HCT116 (cell line): ENCODE results near the gene MCAM. TPM values are rescaled to one million over a fixed set of nuclear protein-coding genes. Genes with fewer than 3 reads are reported as not detected.

ENCODE experiments used
- ATAC-seq: fragments of 200-7000 bp; cut with Tn5 transposase; 2 replicates; pipeline ENCODE4 v1.9.1; 2020; ENCODE audit warnings: mild to moderate bottlenecking, moderate library complexity
- BruUV-seq: library from RNA; stranded (reverse); fragments of 400-500 nt; replicated peaks from 2 replicates; lab custom pipeline; 2021; lab: Mats Ljungman, UMichigan
- CTCF ChIA-PET: fragments of 300-600 bp; sonication (Branson Sonifier 250); formaldehyde crosslinking; loops from one replicate; lab custom pipeline; 2021; ENCODE audit warnings: antibody characterized with exemption; lab: Charles Lee
- POLR2A ChIA-PET: fragments of 300-600, 350-600 bp; sonication (Branson Sonifier 250); formaldehyde crosslinking; loops from one replicate; lab custom pipeline; 2021; ENCODE audit warnings: antibody characterized with exemption; lab: Charles Lee
- RAD21 ChIA-PET, 2 experiments: fragments of 300-600 bp; sonication (Branson Sonifier 250); formaldehyde crosslinking; loops; one replicate each; lab custom pipeline; 2023; ENCODE audit warnings: low total read pairs in 2 of 2; ENCODE audit not compliant: uncharacterized antibody in 2 of 2, unreplicated experiment in 2 of 2, low non-redundant PET in 1 of 2; lab: Charles Lee
- DNase-seq: peaks from one replicate; pipeline ENCODE4 v3.0.0-alpha.2; 2010; ENCODE audit warnings: low read depth, low spot score
- H2AFZ ChIP-seq: fragments of 200-600 bp; shearing (Covaris generic), sonication (generic); 2 replicates; pipeline ENCODE4 v1.6.1; 2017; ENCODE audit warnings: low read depth, mixed run types, mixed read lengths, antibody characterized with exemption, low read length; ENCODE audit not compliant: poor library complexity, severe bottlenecking
- H3K27ac ChIP-seq: 2 replicates; pipeline ENCODE4 v1.5.1; 2012; ENCODE audit warnings: low read depth, low read length
- H3K27me3 ChIP-seq: fragments of 200-600 bp; sonication (generic); 2 replicates; pipeline ENCODE4 v1.6.1; 2016; ENCODE audit warnings: mixed run types, low read length, mixed read lengths; ENCODE audit not compliant: insufficient read depth
- H3K36me3 ChIP-seq, 2 experiments: fragments of 200-500 bp in 1 of 2; fragments of 200-600 bp in 1 of 2; sonication (Bioruptor generic) in 1 of 2; sonication (generic) in 1 of 2; 2 replicates each; pipeline versions ENCODE4 v1.5.1 to v1.6.1; 2014 to 2016; ENCODE audit warnings: low read length in 2 of 2, inconsistent platforms in 1 of 2, mixed read lengths in 1 of 2, mixed run types in 1 of 2; ENCODE audit not compliant: insufficient read depth in 2 of 2, control insufficient read depth in 1 of 2
- H3K4me1 ChIP-seq, 2 experiments: fragments of 200-600 bp in 1 of 2; sonication (generic) in 1 of 2; 2 replicates each; pipeline versions ENCODE4 v1.5.1 to v1.6.1; 2012 to 2017; ENCODE audit warnings: low read length in 2 of 2, inconsistent platforms in 1 of 2, mild to moderate bottlenecking in 1 of 2, mixed read lengths in 1 of 2, mixed run types in 1 of 2, moderate library complexity in 1 of 2; ENCODE audit not compliant: insufficient read depth in 2 of 2, control insufficient read depth in 1 of 2
- H3K4me2 ChIP-seq: fragments of 200-600 bp; sonication (generic); 2 replicates; pipeline ENCODE4 v1.6.1; 2017; ENCODE audit warnings: mixed run types, low read length, mixed read lengths
- H3K4me3 ChIP-seq, 2 experiments: fragments of 200-600 bp in 1 of 2; sonication (generic) in 1 of 2; replicated peaks in 1 of 2; 2 replicates each; pipeline ENCODE4 v1.5.1; 2011 to 2016; ENCODE audit warnings: low read length in 2 of 2, control low read depth in 1 of 2, low read depth in 1 of 2, mild to moderate bottlenecking in 1 of 2, mixed read lengths in 1 of 2, mixed run types in 1 of 2
- H3K79me2 ChIP-seq: fragments of 200-600 bp; sonication (generic); 2 replicates; pipeline ENCODE4 v1.6.1; 2017; ENCODE audit warnings: mild to moderate bottlenecking, mixed run types, low read length, moderate library complexity, mixed read lengths; ENCODE audit not compliant: insufficient read depth
- H3K9ac ChIP-seq: fragments of 200-600 bp; sonication (generic); 2 replicates; pipeline ENCODE4 v1.6.1; 2016; ENCODE audit warnings: low read length, mixed read lengths
- H3K9me2 ChIP-seq: fragments of 200-600 bp; sonication (generic), shearing (Covaris generic); 2 replicates; pipeline ENCODE4 v1.6.1; 2017; ENCODE audit warnings: mixed run types, mild to moderate bottlenecking, moderate library complexity; ENCODE audit not compliant: insufficient read depth
- H3K9me3 ChIP-seq, 2 experiments: fragments of 200-500 bp in 1 of 2; fragments of 200-600 bp in 1 of 2; sonication (Bioruptor generic) in 1 of 2; sonication (generic) in 1 of 2; 2 replicates each; pipeline ENCODE4 v1.6.1; 2014 to 2017; ENCODE audit warnings: low read length in 2 of 2, mixed read lengths in 2 of 2, inconsistent platforms in 1 of 2, low read depth in 1 of 2, mild to moderate bottlenecking in 1 of 2, mixed run types in 1 of 2, moderate library complexity in 1 of 2; ENCODE audit not compliant: control insufficient read depth in 1 of 2, insufficient read depth in 1 of 2
- H4K20me1 ChIP-seq: fragments of 200-600 bp; sonication (generic), shearing (Covaris generic); 2 replicates; pipeline ENCODE4 v1.6.1; 2017; ENCODE audit warnings: mixed run types, mild to moderate bottlenecking, moderate library complexity; ENCODE audit not compliant: insufficient read depth
- CEBPB ChIP-seq: IDR thresholded peaks from 2 replicates; pipeline ENCODE4 v1.6.1; 2012; ENCODE audit warnings: low read depth
- CTCF ChIP-seq, 3 experiments: fragments of 200-600 bp in 1 of 3; sonication (generic) in 1 of 3; IDR thresholded peaks in 2 of 3; conservative IDR thresholded peaks in 1 of 3; 2 replicates each; pipeline ENCODE4 v1.5.1; 2012 to 2017; ENCODE audit warnings: low read depth in 2 of 3, low read length in 2 of 3, antibody characterized with exemption in 1 of 3, borderline replicate concordance in 1 of 3, control low read depth in 1 of 3, mild to moderate bottlenecking in 1 of 3, mixed read lengths in 1 of 3, mixed run types in 1 of 3, moderate library complexity in 1 of 3; ENCODE audit not compliant: insufficient read depth in 1 of 3
- ELF1 ChIP-seq: IDR thresholded peaks from 2 replicates; pipeline ENCODE4 v1.6.1; 2012; ENCODE audit warnings: low read depth, borderline replicate concordance
- EZH2 ChIP-seq: fragments of 200-600 bp; sonication (generic); IDR thresholded peaks from 2 replicates; pipeline ENCODE4 v1.6.1; 2017; ENCODE audit warnings: antibody characterized with exemption, mixed run types
- FOSL1 ChIP-seq: IDR thresholded peaks from 2 replicates; pipeline ENCODE4 v1.6.1; 2012; ENCODE audit warnings: low read depth
- JUND ChIP-seq: IDR thresholded peaks from 2 replicates; pipeline ENCODE4 v1.6.1; 2012
- MAX ChIP-seq: IDR thresholded peaks from 2 replicates; pipeline ENCODE4 v1.6.1; 2012
- POLR2AphosphoS5 ChIP-seq: IDR thresholded peaks from 2 replicates; pipeline ENCODE4 v1.6.1; 2011; ENCODE audit warnings: mild to moderate bottlenecking, low read depth, low read length, moderate library complexity
- SIN3A ChIP-seq: IDR thresholded peaks from 2 replicates; pipeline ENCODE4 v1.6.1; 2012; ENCODE audit warnings: low read depth
- SRF ChIP-seq: IDR thresholded peaks from 2 replicates; pipeline ENCODE4 v1.6.1; 2012; ENCODE audit warnings: low read depth
- TCF7L2 ChIP-seq: IDR thresholded peaks from 2 replicates; pipeline ENCODE4 v1.7.0; 2011; ENCODE audit warnings: borderline replicate concordance, inconsistent platforms; ENCODE audit not compliant: insufficient read depth, insufficient read length; ENCODE audit errors: extremely low read depth
- ZBTB33 ChIP-seq: IDR thresholded peaks from 2 replicates; pipeline ENCODE4 v1.6.1; 2011; ENCODE audit warnings: mild to moderate bottlenecking, low read length, moderate library complexity; ENCODE audit not compliant: insufficient replicate concordance; ENCODE audit errors: extremely low read depth
- intact Hi-C: fragments of 100-400 bp; cut with micrococcal nuclease; formaldehyde crosslinking; loops from 2 replicates; pipeline ENCODE4 v1.10.0; 2022
- total RNA-seq: library from RNA; stranded (reverse); gene quantifications from one replicate; pipeline ENCODE4 v1.2.1, GENCODE V29; 2021; ENCODE audit not compliant: unreplicated experiment

Gene MCAM
- total RNA-seq, 1 experiment from 2014 or later: 17.4 TPM

- BruUV-seq: no TSS peak
- no peak overlapping the region for H3K9ac ChIP-seq
- CTCF ChIA-PET: no interaction called here
- no peaks in the 10 kb centered on the region for H3K36me3 ChIP-seq
- DNase-seq: no peak
- peaks cover 9% of the 10 kb centered on the region; the same call in 1 of the 2 replicates for H4K20me1 ChIP-seq
- intact Hi-C loops: loop anchor here (5.0 kb wide), 1 partner anchor 35 kb away; no protein-coding TSS in a partner anchor
- H3K79me2 ChIP-seq: peaks cover 46% of the 10 kb centered on the region
- TF ChIP-seq CEBPB: no peak
- no peak for TF ChIP-seq SRF
- TF ChIP-seq ELF1: no peak
- TF ChIP-seq FOSL1: no peak
- no peak for TF ChIP-seq TCF7L2
- TF ChIP-seq SIN3A: no peak
- no peak for TF ChIP-seq JUND
- no peak for TF ChIP-seq MAX
- TF ChIP-seq ZBTB33: no peak
- TF ChIP-seq POLR2AphosphoS5: no peak
- no peak for TF ChIP-seq CTCF (IDR thresholded peaks at IDR 0.05 in 2 of 3, conservative IDR thresholded peaks at IDR 0.05 in 1 of 3; ENCODE audit: borderline replicate concordance in 1 of 3, insufficient read depth in 1 of 3, low read depth in 2 of 3, low read length in 2 of 3)
- TF ChIP-seq EZH2: no peak
- TF ChIP-seq, all 23 proteins: peak for 0
- ChIA-PET RAD21 (no interaction called here), POLR2A (no interaction called here)
- no peaks in the 10 kb centered on the region for H3K9me3 ChIP-seq
- H3K27ac ChIP-seq: no peak overlapping the region
- H3K4me1 ChIP-seq: no peaks in the 10 kb centered on the region
- no peaks in the 10 kb centered on the region for H3K9me2 ChIP-seq
- no peak for ATAC-seq
- H3K4me3 ChIP-seq: no peak overlapping the region
- no peaks in the 10 kb centered on the region for H3K27me3 ChIP-seq
- H2AFZ ChIP-seq: no peak overlapping the region
- no peak overlapping the region for H3K4me2 ChIP-seq
Observed at GRCh38 chr11:119267645-119268044, 49.3 kb downstream of the MCAM start.
